H9 (cell line): ENCODE data around the gene NINL. TPM values are rescaled to one million over a fixed set of nuclear protein-coding genes. Genes with fewer than 3 reads are reported as not detected.

Experiments used
- DNase-seq: peaks from one replicate; pipeline ENCODE4 v3.0.0-alpha.2; 2017
- H2AFZ ChIP-seq: one replicate; pipeline ENCODE4 v1.6.1; 2013; ENCODE audit warnings: mild to moderate bottlenecking, low read length, control low read depth, moderate library complexity
- H2AK5ac ChIP-seq: 2 replicates; pipeline ENCODE4 v1.6.1; 2013; ENCODE audit warnings: low read length, control low read depth, mixed read lengths; ENCODE audit not compliant: insufficient read length
- H2BK120ac ChIP-seq: one replicate; pipeline ENCODE4 v1.6.1; 2013; ENCODE audit warnings: low read depth, mild to moderate bottlenecking, low read length, control low read depth, inconsistent platforms; ENCODE audit not compliant: poor library complexity, severe bottlenecking
- H2BK12ac ChIP-seq: 2 replicates; pipeline ENCODE4 v1.6.1; 2013; ENCODE audit warnings: low read length, control low read depth, mixed read lengths, low read depth; ENCODE audit not compliant: insufficient read length
- H2BK15ac ChIP-seq: 2 replicates; pipeline ENCODE4 v1.6.1; 2013; ENCODE audit warnings: low read depth, low read length, control low read depth
- H2BK20ac ChIP-seq: one replicate; pipeline ENCODE4 v1.6.1; 2013; ENCODE audit warnings: low read depth, mild to moderate bottlenecking, low read length, control low read depth, inconsistent platforms; ENCODE audit not compliant: poor library complexity, severe bottlenecking
- H2BK5ac ChIP-seq: 2 replicates; pipeline ENCODE4 v1.6.1; 2013; ENCODE audit warnings: low read length, control low read depth, mixed read lengths; ENCODE audit not compliant: insufficient read length
- H3K14ac ChIP-seq: 2 replicates; pipeline ENCODE4 v1.6.1; 2013; ENCODE audit warnings: low read length, control low read depth; ENCODE audit not compliant: insufficient read depth
- H3K18ac ChIP-seq: 2 replicates; pipeline ENCODE4 v1.6.1; 2013; ENCODE audit warnings: low read depth, mild to moderate bottlenecking, mixed read lengths, low read length, control low read depth; ENCODE audit not compliant: insufficient read length
- H3K23ac ChIP-seq: 2 replicates; pipeline ENCODE4 v1.6.1; 2013; ENCODE audit warnings: low read length, control low read depth, mixed read lengths, low read depth; ENCODE audit not compliant: insufficient read length
- H3K23me2 ChIP-seq: 2 replicates; pipeline ENCODE4 v1.6.1; 2013; ENCODE audit warnings: low read depth, mild to moderate bottlenecking, mixed read lengths, low read length, control low read depth; ENCODE audit not compliant: insufficient read length, poor library complexity, severe bottlenecking
- H3K27ac ChIP-seq: 2 replicates; pipeline ENCODE4 v1.5.1; 2013; ENCODE audit warnings: low read length, control low read depth, mixed read lengths, low read depth; ENCODE audit not compliant: insufficient read length
- H3K27me3 ChIP-seq: 2 replicates; pipeline ENCODE4 v1.6.1; 2013; ENCODE audit warnings: low read length, control low read depth, inconsistent platforms; ENCODE audit not compliant: insufficient read depth
- H3K4ac ChIP-seq: 2 replicates; pipeline ENCODE4 v1.6.1; 2013; ENCODE audit warnings: low read depth, mild to moderate bottlenecking, control low read depth, inconsistent platforms, low read length, moderate library complexity
- H3K4me1 ChIP-seq: 2 replicates; pipeline ENCODE4 v1.6.1; 2013; ENCODE audit warnings: low read length, control low read depth, inconsistent platforms; ENCODE audit not compliant: insufficient read depth
- H3K4me2 ChIP-seq: 2 replicates; pipeline ENCODE4 v1.6.1; 2013; ENCODE audit warnings: low read length, control low read depth, mixed read lengths; ENCODE audit not compliant: insufficient read length, insufficient read depth
- H3K56ac ChIP-seq: 2 replicates; pipeline ENCODE4 v1.6.1; 2013; ENCODE audit warnings: low read depth, mild to moderate bottlenecking, mixed read lengths, low read length, control low read depth; ENCODE audit not compliant: insufficient read length
- H3K79me1 ChIP-seq: 2 replicates; pipeline ENCODE4 v1.6.1; 2013; ENCODE audit warnings: low read depth, mild to moderate bottlenecking, moderate library complexity, low read length, control low read depth, inconsistent platforms; ENCODE audit not compliant: insufficient read depth, poor library complexity, severe bottlenecking
- H3K79me2 ChIP-seq: 2 replicates; pipeline ENCODE4 v1.6.1; 2013; ENCODE audit warnings: low read length, control low read depth, inconsistent platforms; ENCODE audit not compliant: insufficient read depth
- H3K9ac ChIP-seq: 2 replicates; pipeline ENCODE4 v1.6.1; 2013; ENCODE audit warnings: low read length, control low read depth, mixed read lengths; ENCODE audit not compliant: insufficient read length; ENCODE audit errors: extremely low read depth
- H3K9me3 ChIP-seq: one replicate; pipeline ENCODE4 v1.6.1; 2013; ENCODE audit warnings: low read depth, low read length, inconsistent platforms; ENCODE audit not compliant: control insufficient read depth
- H3T11ph ChIP-seq: one replicate; pipeline ENCODE4 v1.6.1; 2013; ENCODE audit warnings: mild to moderate bottlenecking, low read length, control low read depth, inconsistent platforms
- H4K20me1 ChIP-seq: one replicate; pipeline ENCODE4 v1.6.1; 2013; ENCODE audit not compliant: control insufficient read depth, insufficient read length, insufficient read depth
- H4K5ac ChIP-seq: 2 replicates; pipeline ENCODE4 v1.6.1; 2013; ENCODE audit warnings: low read depth, mild to moderate bottlenecking, mixed read lengths, low read length, control low read depth; ENCODE audit not compliant: insufficient read length
- H4K8ac ChIP-seq: replicated peaks from 2 replicates; pipeline ENCODE4 v1.6.1; 2013; ENCODE audit warnings: low read length, control low read depth, mixed read lengths, low read depth; ENCODE audit not compliant: insufficient read length
- H4K91ac ChIP-seq: 2 replicates; pipeline ENCODE4 v1.6.1; 2013; ENCODE audit warnings: low read depth, mild to moderate bottlenecking, moderate library complexity, mixed read lengths, low read length, control low read depth; ENCODE audit not compliant: insufficient read length
- H3K27ac Mint-ChIP-seq, 3 experiments: 2 replicates in 2 of 3; 3 replicates in 1 of 3; pipeline ENCODE4 v1.8.0; 2020 to 2021; ENCODE audit warnings: mixed read lengths in 3 of 3, mild to moderate bottlenecking in 1 of 3, moderate library complexity in 1 of 3
- H3K27me3 Mint-ChIP-seq: 2 replicates; pipeline ENCODE4 v1.8.0; 2021; ENCODE audit warnings: low read depth, mild to moderate bottlenecking, moderate library complexity, mixed read lengths
- H3K36me3 Mint-ChIP-seq, 3 experiments: 2 replicates in 2 of 3; 3 replicates in 1 of 3; pipeline ENCODE4 v1.8.0; 2020 to 2021; ENCODE audit warnings: low read depth in 3 of 3, mixed read lengths in 3 of 3; ENCODE audit not compliant: insufficient read depth in 1 of 3
- H3K4me1 Mint-ChIP-seq, 2 experiments: 2 replicates each; pipeline ENCODE4 v1.8.0; 2020; ENCODE audit warnings: mixed read lengths in 2 of 2
- H3K4me3 Mint-ChIP-seq, 2 experiments: 2 replicates in 1 of 2; 3 replicates in 1 of 2; pipeline ENCODE4 v1.8.0; 2020 to 2021; ENCODE audit warnings: mild to moderate bottlenecking in 2 of 2, mixed read lengths in 2 of 2, moderate library complexity in 1 of 2
- H3K9me3 Mint-ChIP-seq, 2 experiments: 2 replicates in 1 of 2; 3 replicates in 1 of 2; pipeline ENCODE4 v1.8.0; 2020; ENCODE audit warnings: mild to moderate bottlenecking in 2 of 2, mixed read lengths in 2 of 2, moderate library complexity in 1 of 2
- WGBS: extraction: QIAGEN DNeasy Blood & Tissue Kit; methylation state at CpG from one replicate; pipeline ENCODE4 v1.1.7; 2013; ENCODE audit warnings: missing lambda C conversion rate, low lambda C conversion rate, mixed read lengths; ENCODE audit not compliant: insufficient read length; ENCODE audit errors: extremely low coverage; 5-methylcytosine and 5-hydroxymethylcytosine counted together
- total RNA-seq: library from RNA; stranded (reverse); gene quantifications from 2 replicates; pipeline ENCODE4 v1.2.1, GENCODE V29; 2021
- TF ChIP-seq, protein P1 (sequence below): fragments of 200-600 bp; sonication (generic); conservative IDR thresholded peaks from 3 replicates; pipeline ENCODE4 v1.8.0; 2021; ENCODE audit warnings: antibody characterized with exemption, mild to moderate bottlenecking

NINL gene
- total RNA-seq, 1 experiment from 2014 or later = 34.3 TPM

DNA sequence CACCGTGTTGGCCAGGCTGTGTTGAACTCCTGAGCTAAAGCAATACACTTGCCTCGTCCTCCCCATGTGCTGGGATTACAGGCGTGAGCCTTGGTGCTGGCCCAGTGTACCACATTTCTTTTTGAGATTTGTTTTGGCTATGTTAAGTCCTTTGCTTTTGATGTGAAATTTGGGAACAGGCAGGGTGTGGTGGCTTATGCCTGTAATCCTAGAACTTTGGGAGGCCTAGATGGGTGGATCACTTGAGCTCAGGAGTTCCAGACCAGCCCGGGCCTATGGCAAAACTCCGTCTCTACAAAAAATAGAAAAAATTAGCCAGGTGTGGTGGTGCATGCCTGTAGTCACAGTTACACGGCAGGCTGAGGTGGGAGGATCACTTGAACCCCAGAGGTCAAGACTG is 137.7 kb downstream of the NINL start:
- Histone ChIP-seq H4K5ac (no peak overlapping the region), H3K9ac (no peak overlapping the region), H2BK12ac (no peak overlapping the region), H3K9me3 (no peaks in the 10 kb centered on the region), H3K23ac (no peak overlapping the region), H2BK120ac (no peak overlapping the region), H3K27ac (no peak overlapping the region), H3K14ac (no peak overlapping the region), H3K4me1 (no peaks in the 10 kb centered on the region), H2AK5ac (no peak overlapping the region), H3K4me2 (no peak overlapping the region), H2BK5ac (no peak overlapping the region), H3K18ac (no peak overlapping the region), H4K20me1 (no peaks in the 10 kb centered on the region), H3K27me3 (no peaks in the 10 kb centered on the region), H3T11ph (no peak overlapping the region), H4K8ac (no peak overlapping the region), H2AFZ (no peak overlapping the region), H3K79me1 (no peaks in the 10 kb centered on the region), H3K4ac (no peak overlapping the region), H2BK15ac (no peak overlapping the region), H2BK20ac (no peak overlapping the region), H3K56ac (no peak overlapping the region), H3K23me2 (no peaks in the 10 kb centered on the region), H3K79me2 (no peaks in the 10 kb centered on the region), H4K91ac (no peak overlapping the region)
- no peak overlapping the region for H3K27ac Mint-ChIP-seq
- TF ChIP-seq, protein P1, sequence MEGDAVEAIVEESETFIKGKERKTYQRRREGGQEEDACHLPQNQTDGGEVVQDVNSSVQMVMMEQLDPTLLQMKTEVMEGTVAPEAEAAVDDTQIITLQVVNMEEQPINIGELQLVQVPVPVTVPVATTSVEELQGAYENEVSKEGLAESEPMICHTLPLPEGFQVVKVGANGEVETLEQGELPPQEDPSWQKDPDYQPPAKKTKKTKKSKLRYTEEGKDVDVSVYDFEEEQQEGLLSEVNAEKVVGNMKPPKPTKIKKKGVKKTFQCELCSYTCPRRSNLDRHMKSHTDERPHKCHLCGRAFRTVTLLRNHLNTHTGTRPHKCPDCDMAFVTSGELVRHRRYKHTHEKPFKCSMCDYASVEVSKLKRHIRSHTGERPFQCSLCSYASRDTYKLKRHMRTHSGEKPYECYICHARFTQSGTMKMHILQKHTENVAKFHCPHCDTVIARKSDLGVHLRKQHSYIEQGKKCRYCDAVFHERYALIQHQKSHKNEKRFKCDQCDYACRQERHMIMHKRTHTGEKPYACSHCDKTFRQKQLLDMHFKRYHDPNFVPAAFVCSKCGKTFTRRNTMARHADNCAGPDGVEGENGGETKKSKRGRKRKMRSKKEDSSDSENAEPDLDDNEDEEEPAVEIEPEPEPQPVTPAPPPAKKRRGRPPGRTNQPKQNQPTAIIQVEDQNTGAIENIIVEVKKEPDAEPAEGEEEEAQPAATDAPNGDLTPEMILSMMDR = no peak
- no CpG with 5 or more reads among the region's 6 CpGs for WGBS
- H3K4me3 Mint-ChIP-seq = no peak overlapping the region
- DNase-seq = no peak
- peaks cover 0 to 15% of the 10 kb centered on the region in 2 experiments; a peak in 2 of 5 replicates for H3K9me3 Mint-ChIP-seq
- no peaks in the 10 kb centered on the region for H3K27me3 Mint-ChIP-seq
- no peaks in the 10 kb centered on the region for H3K4me1 Mint-ChIP-seq
- peaks cover 51 to 87% (median 85%) of the 10 kb centered on the region in 3 experiments for H3K36me3 Mint-ChIP-seq
